GM12873 (cell line): ENCODE data around the gene LCE2B.
A peak's percentile ranks its signal among the peaks of the same experiment; 100 is the strongest.

Source experiments
- CTCF ChIP-seq: IDR thresholded peaks from 2 replicates; pipeline ENCODE4 v1.5.1; 2012; ENCODE audit warnings: low read depth, mild to moderate bottlenecking, moderate library complexity, low read length, control low read depth; ENCODE audit not compliant: insufficient read depth; ENCODE audit errors: missing control alignments

LCE2B gene

DNA sequence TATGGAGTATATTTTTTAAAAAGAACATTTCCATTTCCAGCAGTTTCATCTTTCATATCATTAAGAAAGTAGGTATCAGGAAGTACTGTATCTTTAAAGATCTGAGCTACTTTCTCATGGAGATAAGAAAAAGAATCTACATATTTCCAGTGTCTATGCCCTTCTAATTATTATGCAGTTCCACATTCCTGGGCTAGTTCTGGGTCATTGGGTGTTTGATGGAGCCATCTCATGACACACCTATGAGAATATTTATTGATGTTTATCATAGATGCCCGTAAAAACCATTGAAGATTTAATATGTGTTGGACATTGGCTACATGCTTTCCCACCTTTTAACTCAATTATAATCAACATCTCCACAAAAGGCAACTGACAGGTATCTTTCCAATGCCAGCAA lies 43.1 kb downstream of the LCE2B start:
- TF ChIP-seq CTCF = no peak

GRCh38 chr1:152735648-152736047 lies 49.7 kb downstream of the LCE2B start:
- TF ChIP-seq CTCF = peak; percentile 45
